Large intestine (tissue), 3 donors: ENCODE data around the gene PDXK. TPM values are rescaled to one million over a fixed set of nuclear protein-coding genes. Genes with fewer than 3 reads are reported as not detected.

Experiments used
- DNase-seq, 2 donors: peaks; one replicate each; pipeline versions ENCODE4 v3.0.0 to v3.0.0-alpha.2; 2013
- H3K27ac ChIP-seq: one replicate; pipeline ENCODE4 v1.5.1; 2013; ENCODE audit warnings: low read length
- H3K27me3 ChIP-seq: 2 replicates; pipeline ENCODE4 v1.6.1; 2013; ENCODE audit warnings: low read length; ENCODE audit not compliant: control insufficient read depth, insufficient read depth
- H3K36me3 ChIP-seq: 2 replicates; pipeline ENCODE4 v1.6.1; 2013; ENCODE audit warnings: low read length; ENCODE audit not compliant: control insufficient read depth, insufficient read depth
- H3K4me1 ChIP-seq: one replicate; pipeline ENCODE4 v1.6.1; 2013; ENCODE audit warnings: low read length; ENCODE audit not compliant: control insufficient read depth, insufficient read depth
- H3K4me3 ChIP-seq: one replicate; pipeline ENCODE4 v1.5.1; 2013; ENCODE audit warnings: low read length
- H3K9me3 ChIP-seq: one replicate; pipeline ENCODE4 v1.6.1; 2013; ENCODE audit warnings: mild to moderate bottlenecking, low read depth, low read length, moderate library complexity; ENCODE audit not compliant: control insufficient read depth
- WGBS: methylation state at CpG from one replicate; pipeline ENCODE4 v1.1.5; 2013; ENCODE audit warnings: low lambda C conversion rate; ENCODE audit not compliant: insufficient coverage; 5-methylcytosine and 5-hydroxymethylcytosine counted together
- polyA plus RNA-seq: library from polyadenylated mRNA; unstranded; fragments of 120-200 nt; gene quantifications from one replicate; pipeline ENCODE4 v1.2.1, GENCODE V29; 2013

PDXK gene
- polyA plus RNA-seq, 1 donor, result 86.5 TPM

DNA sequence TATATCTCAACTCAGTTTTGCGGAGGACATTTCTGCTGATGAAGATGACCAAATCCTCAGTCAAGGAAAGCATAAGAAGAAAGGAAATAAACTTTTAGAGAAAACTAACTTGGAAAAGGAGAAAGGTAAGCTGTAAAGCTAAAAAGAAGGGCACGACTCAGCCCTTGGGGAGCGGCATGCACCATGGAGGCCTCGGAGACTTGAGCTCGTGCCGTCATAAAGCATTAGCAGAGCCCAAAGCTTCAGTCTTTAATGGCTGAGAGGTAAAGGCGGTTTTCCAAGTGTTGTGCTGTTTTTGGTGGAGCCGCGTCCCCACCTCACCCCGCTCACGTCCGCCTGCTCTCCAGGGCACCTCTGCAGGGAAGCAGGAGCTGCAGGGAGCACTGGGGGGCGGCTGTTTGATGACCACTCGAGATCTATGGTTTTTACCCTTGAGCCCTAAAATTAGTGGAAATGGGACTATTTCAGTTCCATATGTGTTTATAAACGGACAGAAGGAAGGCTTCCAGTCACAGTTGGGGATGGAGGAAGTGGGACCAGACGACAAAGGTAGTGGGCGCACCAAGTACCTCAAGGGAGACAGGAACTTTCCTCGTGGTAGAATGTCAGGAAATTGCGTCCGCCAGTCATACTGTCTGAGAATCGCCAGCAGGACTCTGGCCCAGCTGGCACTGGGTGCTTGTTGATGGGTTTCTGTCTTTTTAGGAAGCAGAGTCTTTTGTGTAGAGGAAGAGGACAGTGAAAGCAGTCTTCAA is 31.9 kb upstream of the PDXK start:
- Histone ChIP-seq H3K27ac (no peak overlapping the region), H3K4me3 (no peak overlapping the region), H3K36me3 (peaks cover 87% of the 10 kb centered on the region), H3K4me1 (no peaks in the 10 kb centered on the region), H3K27me3 (no peaks in the 10 kb centered on the region), H3K9me3 (no peaks in the 10 kb centered on the region)
- WGBS, result 86% methylated on average over 1 of the region's 21 CpGs
- DNase-seq, result no peak

DNA sequence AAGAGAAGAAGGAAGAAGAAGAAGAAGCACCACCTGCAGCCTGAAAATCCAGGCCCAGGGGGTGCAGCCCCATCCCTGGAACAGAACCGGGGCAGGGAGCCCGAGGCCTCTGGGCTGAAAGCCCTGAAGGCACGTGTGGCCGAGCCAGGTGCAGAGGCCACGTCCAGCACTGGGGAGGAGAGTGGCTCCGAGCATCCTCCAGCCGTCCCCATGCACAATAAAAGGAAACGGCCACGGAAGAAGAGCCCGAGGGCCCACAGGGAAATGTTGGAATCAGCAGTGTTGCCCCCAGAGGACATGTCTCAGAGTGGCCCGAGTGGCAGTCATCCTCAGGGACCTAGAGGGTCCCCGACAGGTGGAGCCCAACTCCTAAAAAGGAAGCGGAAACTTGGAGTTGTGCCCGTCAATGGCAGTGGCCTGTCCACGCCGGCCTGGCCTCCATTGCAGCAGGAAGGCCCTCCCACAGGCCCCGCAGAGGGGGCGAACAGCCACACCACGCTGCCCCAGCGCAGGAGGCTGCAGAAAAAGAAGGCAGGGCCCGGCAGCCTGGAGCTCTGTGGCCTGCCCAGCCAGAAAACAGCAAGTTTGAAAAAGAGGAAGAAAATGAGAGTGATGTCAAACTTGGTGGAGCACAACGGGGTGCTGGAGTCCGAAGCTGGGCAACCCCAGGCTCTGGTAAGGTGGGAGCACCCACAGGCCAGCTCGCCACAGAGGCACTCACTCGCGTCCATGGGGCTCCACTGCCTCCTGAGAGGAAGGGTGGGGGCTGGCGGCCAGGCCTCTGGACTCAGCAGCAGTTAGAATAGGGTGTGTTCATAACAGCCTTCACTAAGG is 31.1 kb upstream of the PDXK start:
- no peak for DNase-seq
- no peak overlapping the region for H3K27ac ChIP-seq
- H3K4me1 ChIP-seq, result no peaks in the 10 kb centered on the region
- H3K9me3 ChIP-seq, result no peaks in the 10 kb centered on the region
- no peak overlapping the region for H3K4me3 ChIP-seq
- H3K27me3 ChIP-seq, result no peaks in the 10 kb centered on the region
- H3K36me3 ChIP-seq, result peaks cover 88% of the 10 kb centered on the region
- WGBS, result no CpG with 5 or more reads among the region's 27 CpGs

DNA sequence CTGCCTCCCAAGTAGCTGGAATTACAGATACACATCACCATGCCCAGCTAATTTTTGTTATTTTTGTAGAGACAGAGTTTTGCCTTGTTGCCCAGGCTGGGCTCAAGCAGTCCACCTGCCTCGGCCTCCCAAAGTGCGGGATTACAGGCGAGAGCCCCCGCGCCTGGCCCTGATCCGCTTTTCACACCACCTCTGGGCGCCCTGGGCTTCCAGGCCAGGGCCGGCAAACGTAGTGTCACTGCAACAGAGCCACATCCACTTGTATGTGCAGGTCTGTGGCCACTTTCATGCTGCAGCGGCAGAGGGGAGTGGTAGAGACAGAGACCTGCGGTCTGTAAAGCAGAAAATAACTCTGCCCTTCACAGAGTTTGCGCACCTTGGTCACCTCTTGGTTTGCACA is 30.0 kb upstream of the PDXK start:
- Histone ChIP-seq H3K27ac (no peak overlapping the region), H3K27me3 (no peaks in the 10 kb centered on the region), H3K9me3 (no peaks in the 10 kb centered on the region), H3K36me3 (peaks cover 93% of the 10 kb centered on the region), H3K4me1 (no peaks in the 10 kb centered on the region), H3K4me3 (no peak overlapping the region)
- no peak for DNase-seq
- no CpG with 5 or more reads among the region's 12 CpGs for whole genome bisulfite sequencing

DNA sequence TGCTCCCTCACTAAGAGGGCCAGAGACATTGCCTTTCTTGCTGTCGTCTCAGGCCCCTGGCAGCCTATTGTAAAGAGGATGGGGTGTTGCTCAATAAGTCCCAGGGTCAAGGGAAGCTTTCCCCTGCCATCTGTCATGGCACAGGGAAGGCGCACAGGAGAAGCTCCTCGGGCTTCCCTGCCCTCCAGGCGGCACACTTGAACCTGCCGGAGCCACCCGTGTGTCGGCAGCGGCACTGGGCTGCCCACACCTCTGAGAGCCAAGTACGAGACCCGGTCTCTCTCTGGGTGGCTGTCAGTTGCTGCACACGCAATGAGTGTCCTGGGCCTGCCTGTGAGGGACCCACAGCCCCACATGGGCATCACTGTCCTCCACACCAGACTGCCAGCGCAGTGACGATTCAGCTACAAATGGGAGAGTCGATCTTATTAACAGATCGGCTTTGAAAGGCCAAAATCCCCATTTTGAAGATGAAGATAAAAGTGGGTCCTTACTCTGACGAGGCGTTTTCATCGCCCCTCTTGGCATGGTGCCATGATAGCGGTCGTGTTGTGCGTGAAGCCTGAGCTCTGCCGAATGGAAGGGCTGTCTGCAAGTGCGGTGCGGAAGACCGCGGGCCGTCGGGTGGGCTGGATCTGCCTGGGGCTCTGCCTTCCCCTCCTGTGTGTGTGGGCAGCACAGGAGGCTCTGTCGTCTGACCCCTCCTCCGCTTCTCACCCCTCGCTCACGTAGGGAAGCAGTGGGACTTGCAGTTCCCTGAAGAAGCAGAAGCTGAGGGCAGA is 29.2 kb upstream of the PDXK start:
- no peak for DNase-seq
- peaks cover 95% of the 10 kb centered on the region for H3K36me3 ChIP-seq
- H3K4me1 ChIP-seq, result no peaks in the 10 kb centered on the region

DNA sequence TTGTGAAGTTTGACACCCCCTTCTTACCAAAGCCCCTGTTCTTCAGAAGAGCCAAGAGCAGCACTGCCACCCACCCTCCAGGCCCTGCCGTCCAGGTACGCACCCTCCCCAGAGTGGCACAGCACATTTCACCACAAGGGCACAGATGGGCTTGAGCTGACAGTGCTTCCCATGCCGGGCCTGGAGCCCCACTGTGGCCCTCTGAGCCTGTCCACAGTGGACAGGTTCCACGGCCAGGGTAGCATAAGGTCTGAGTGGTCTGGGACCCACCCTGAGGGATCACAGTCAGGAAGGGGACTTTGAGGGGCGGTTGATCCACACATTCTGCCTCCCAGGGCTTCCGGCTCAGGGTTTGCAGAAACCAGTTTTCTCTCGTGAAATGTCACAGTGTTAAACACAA is 28.6 kb upstream of the PDXK start:
- Histone ChIP-seq H3K4me1 (no peaks in the 10 kb centered on the region), H3K4me3 (no peak overlapping the region), H3K36me3 (peaks cover 90% of the 10 kb centered on the region), H3K27ac (no peak overlapping the region), H3K9me3 (no peaks in the 10 kb centered on the region), H3K27me3 (no peaks in the 10 kb centered on the region)
- no peak for DNase-seq
- WGBS, result no CpG with 5 or more reads among the region's 7 CpGs

More for the DNA sequence above, 29.2 kb upstream of the PDXK start:
- WGBS, result 100% methylated on average over 3 of the region's 32 CpGs
- Histone ChIP-seq H3K27me3 (no peaks in the 10 kb centered on the region), H3K27ac (no peak overlapping the region), H3K9me3 (no peaks in the 10 kb centered on the region), H3K4me3 (no peak overlapping the region)

DNA sequence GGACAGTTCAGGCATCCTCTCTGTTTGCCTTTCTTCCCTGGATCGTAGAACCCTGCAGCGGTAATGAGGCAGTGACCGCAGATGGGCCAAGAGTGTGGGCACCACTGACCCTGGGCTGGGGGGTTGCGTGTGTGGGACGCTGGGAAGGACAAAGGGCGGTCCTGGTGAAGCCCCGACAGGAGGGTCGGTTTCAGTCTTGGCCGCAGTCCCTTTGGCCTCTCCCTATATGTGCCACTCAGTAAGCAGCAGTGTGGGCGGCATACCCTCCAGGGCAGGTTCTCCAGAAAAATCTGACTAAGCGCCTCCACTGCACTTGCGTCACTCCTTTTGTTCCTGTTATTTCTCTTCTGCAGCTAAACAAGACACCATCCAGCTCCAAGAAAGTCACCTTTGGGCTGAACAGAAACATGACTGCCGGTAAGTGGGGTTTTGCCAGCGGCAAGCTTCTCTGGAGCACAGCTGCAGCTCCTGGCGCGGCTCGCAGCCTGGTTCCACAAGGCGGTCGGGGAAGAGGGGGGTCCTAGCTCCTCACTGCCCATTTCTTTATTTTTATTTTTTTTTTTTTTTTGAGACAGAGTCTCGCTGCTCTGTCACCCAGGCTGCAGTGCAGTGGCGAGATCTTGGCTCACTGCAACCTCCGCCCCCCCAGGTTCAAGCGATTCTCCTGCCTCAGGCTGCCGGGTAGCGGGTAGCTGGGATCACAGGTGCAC is 27.7 kb upstream of the PDXK start:
- H3K9me3 ChIP-seq, result peaks cover under 1% of the 10 kb centered on the region
- H3K4me3 ChIP-seq, result no peak overlapping the region
- no CpG with 5 or more reads among the region's 25 CpGs for WGBS
- DNase-seq, result no peak
- H3K4me1 ChIP-seq, result no peaks in the 10 kb centered on the region
- H3K27ac ChIP-seq, result no peak overlapping the region
- no peaks in the 10 kb centered on the region for H3K27me3 ChIP-seq
- peaks cover 85% of the 10 kb centered on the region for H3K36me3 ChIP-seq

DNA sequence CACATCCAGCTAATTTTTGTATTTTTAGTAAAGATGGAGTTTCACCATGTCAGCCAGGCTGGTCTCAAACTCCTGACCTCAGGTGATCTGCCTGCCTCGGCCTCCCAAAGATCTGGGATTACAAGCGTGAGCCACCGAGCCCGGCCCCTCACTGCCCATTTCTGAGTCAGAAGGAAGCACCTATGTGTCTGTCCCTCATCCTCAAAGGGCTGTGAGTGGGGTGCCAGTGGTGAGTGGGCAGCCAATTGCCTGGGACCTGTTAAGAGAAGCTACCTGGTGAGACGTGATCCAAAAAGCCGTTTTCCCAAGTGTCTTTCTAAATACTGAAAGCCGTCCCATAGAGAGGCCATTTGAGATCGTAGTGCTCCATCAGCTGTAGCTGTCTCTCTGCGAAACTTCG is 27.1 kb upstream of the PDXK start:
- H3K27me3 ChIP-seq, result no peaks in the 10 kb centered on the region
- no peak overlapping the region for H3K4me3 ChIP-seq
- H3K27ac ChIP-seq, result no peak overlapping the region
- no CpG with 5 or more reads among the region's 10 CpGs for WGBS
- DNase-seq, result no peak
- no peaks in the 10 kb centered on the region for H3K4me1 ChIP-seq
- H3K9me3 ChIP-seq, result peaks cover 3% of the 10 kb centered on the region
- peaks cover 84% of the 10 kb centered on the region for H3K36me3 ChIP-seq

DNA sequence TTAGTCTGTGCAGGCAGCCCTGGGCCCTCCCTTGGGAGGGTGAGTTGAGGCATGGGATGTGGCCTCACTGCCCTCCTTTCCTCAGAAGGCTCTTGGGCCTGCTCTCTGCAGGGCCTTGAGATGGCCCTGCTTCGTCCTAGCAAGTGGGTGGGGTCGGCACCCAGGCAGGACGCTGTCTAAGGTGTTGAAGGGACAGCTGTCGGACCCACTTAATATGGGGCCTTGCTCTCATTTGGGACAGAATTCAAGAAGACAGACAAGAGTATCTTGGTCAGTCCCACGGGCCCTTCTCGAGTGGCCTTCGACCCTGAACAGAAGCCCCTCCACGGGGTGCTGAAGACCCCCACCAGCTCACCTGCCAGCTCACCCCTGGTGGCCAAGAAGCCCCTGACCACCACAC is 26.0 kb upstream of the PDXK start:
- WGBS, result no CpG with 5 or more reads among the region's 8 CpGs
- H3K36me3 ChIP-seq, result peaks cover 75% of the 10 kb centered on the region

DNA sequence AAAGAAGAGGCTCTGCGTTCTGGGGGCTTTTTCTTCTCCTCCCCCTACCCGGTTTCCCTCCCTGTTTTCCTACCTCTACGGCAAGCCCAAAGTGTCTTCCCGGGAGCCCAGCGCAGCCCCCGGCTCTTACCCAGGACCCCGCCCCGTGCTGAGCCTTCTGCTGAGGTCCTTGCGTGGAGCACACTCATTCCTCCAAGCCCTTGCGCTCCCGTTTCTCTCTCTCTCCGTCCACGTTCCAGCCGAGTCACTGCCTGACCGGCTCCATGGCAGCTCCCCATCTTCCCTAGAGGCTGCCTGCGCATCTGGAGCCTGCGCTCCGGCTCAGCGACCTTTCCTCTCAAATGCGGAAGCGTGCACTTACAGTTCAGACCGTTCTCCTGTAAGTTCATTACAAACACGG is 24.9 kb upstream of the PDXK start:
- no peak for DNase-seq
- peaks cover 65% of the 10 kb centered on the region for H3K36me3 ChIP-seq
- H3K27me3 ChIP-seq, result no peaks in the 10 kb centered on the region
- H3K4me3 ChIP-seq, result no peak overlapping the region
- no CpG with 5 or more reads among the region's 23 CpGs for WGBS
- H3K9me3 ChIP-seq, result peaks cover 3% of the 10 kb centered on the region
- no peak overlapping the region for H3K27ac ChIP-seq
- peaks cover 1% of the 10 kb centered on the region for H3K4me1 ChIP-seq

More for the DNA sequence above, 26.0 kb upstream of the PDXK start:
- Histone ChIP-seq H3K4me3 (no peak overlapping the region), H3K27ac (no peak overlapping the region), H3K9me3 (peaks cover 3% of the 10 kb centered on the region), H3K27me3 (no peaks in the 10 kb centered on the region), H3K4me1 (no peaks in the 10 kb centered on the region)
- no peak for DNase-seq
